Transverse colon (tissue), 4 donors: ENCODE results near the gene SLC22A3.

Source experiments
- POLR2A ChIP-seq: fragments of 450-650 bp; IDR thresholded peaks from one replicate; pipeline ENCODE4 v1.6.1; 2016; ENCODE audit warnings: antibody characterized with exemption, mild to moderate bottlenecking, moderate library complexity
- POLR2AphosphoS5 ChIP-seq, 3 donors: sonication (generic); formaldehyde crosslinking; IDR thresholded peaks; one replicate each; pipeline ENCODE4 v1.6.1; 2016; ENCODE audit warnings: antibody characterized with exemption in 3 of 3
- TF ChIP-seq, protein P1 (sequence below), 5 experiments: fragments of 200-600 bp in 3 of 5; fragments of 450-650 bp in 2 of 5; sonication (generic) in 3 of 5; IDR thresholded peaks; 1 replicate in 2 of 5; 2 replicates in 3 of 5; pipeline ENCODE4 v1.5.1; 2016 to 2017; ENCODE audit warnings: antibody characterized with exemption in 5 of 5, inconsistent platforms in 3 of 5, mild to moderate bottlenecking in 2 of 5, moderate library complexity in 1 of 5

- TF ChIP-seq, protein P1, sequence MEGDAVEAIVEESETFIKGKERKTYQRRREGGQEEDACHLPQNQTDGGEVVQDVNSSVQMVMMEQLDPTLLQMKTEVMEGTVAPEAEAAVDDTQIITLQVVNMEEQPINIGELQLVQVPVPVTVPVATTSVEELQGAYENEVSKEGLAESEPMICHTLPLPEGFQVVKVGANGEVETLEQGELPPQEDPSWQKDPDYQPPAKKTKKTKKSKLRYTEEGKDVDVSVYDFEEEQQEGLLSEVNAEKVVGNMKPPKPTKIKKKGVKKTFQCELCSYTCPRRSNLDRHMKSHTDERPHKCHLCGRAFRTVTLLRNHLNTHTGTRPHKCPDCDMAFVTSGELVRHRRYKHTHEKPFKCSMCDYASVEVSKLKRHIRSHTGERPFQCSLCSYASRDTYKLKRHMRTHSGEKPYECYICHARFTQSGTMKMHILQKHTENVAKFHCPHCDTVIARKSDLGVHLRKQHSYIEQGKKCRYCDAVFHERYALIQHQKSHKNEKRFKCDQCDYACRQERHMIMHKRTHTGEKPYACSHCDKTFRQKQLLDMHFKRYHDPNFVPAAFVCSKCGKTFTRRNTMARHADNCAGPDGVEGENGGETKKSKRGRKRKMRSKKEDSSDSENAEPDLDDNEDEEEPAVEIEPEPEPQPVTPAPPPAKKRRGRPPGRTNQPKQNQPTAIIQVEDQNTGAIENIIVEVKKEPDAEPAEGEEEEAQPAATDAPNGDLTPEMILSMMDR (IDR thresholded peaks at IDR 0.05): no peak
- TF ChIP-seq POLR2AphosphoS5 (IDR thresholded peaks at IDR 0.05): no peak
- TF ChIP-seq POLR2A: no peak
Observed at GRCh38 chr6:160429620-160429895, 81.4 kb downstream of the SLC22A3 start.
